Measurements from ENCODE around the gene ANGEL2. TPM values are rescaled to one million over a fixed set of nuclear protein-coding genes. Genes with fewer than 3 reads are reported as not detected.
A peak's percentile ranks its signal among the peaks of the same experiment; 100 is the strongest.
"Not testable (repeated sequence)": the region's sequence is repeated elsewhere in the genome, so short reads cannot be mapped to it uniquely, and the experiment has no call there.

The ANGEL2 gene
- total RNA-seq, 2 donors from 2014 or later = 16.9 to 21.6 TPM

GRCh38 chr1:213050745-213051126, 35.1 kb upstream of the ANGEL2 start:
- H3K4me3 ChIP-seq = peak overlapping the region; percentile 70 to 92
- H3K27ac ChIP-seq = peak overlapping the region; percentile 76 to 80
- H3K4me1 ChIP-seq = peaks cover 0 to 22% of the 10 kb centered on the region in 2 donors
- no peaks in the 10 kb centered on the region for H3K36me3 ChIP-seq
- no peak for DNase-seq (ENCODE audit: low spot score)
- no peaks in the 10 kb centered on the region for H3K27me3 ChIP-seq
- H3K9me3 ChIP-seq = no peaks in the 10 kb centered on the region
- TF ChIP-seq CTCF (IDR thresholded peaks at IDR 0.05) = no peak

DNA sequence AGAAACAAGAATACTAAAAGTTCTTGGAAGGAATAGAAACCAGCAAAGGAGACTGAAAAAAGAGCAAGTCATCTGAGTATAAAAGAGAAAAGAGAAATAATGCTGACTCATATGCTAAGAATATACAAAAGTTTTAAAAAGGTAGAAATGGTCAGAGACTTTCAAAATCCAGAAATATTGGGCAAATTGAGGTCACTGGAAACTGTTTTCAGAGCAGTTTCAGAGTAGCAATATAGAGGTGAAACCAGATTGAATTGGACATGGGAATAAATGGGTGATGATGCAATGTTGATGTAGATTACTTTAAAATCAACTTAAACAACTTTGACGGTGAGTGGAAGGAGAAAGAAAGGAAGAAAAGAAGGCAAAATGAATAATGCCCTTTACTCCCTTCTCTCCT, 33.6 kb upstream of the ANGEL2 start:
- no peak for TF ChIP-seq CTCF (IDR thresholded peaks at IDR 0.05)
- DNase-seq (ENCODE audit: low spot score) = no peak
- Histone ChIP-seq H3K27ac (no peak overlapping the region), H3K4me3 (no peak overlapping the region), H3K9me3 (no peaks in the 10 kb centered on the region), H3K4me1 (peaks cover 0 to 22% of the 10 kb centered on the region in 2 donors), H3K36me3 (no peaks in the 10 kb centered on the region), H3K27me3 (no peaks in the 10 kb centered on the region)

DNA sequence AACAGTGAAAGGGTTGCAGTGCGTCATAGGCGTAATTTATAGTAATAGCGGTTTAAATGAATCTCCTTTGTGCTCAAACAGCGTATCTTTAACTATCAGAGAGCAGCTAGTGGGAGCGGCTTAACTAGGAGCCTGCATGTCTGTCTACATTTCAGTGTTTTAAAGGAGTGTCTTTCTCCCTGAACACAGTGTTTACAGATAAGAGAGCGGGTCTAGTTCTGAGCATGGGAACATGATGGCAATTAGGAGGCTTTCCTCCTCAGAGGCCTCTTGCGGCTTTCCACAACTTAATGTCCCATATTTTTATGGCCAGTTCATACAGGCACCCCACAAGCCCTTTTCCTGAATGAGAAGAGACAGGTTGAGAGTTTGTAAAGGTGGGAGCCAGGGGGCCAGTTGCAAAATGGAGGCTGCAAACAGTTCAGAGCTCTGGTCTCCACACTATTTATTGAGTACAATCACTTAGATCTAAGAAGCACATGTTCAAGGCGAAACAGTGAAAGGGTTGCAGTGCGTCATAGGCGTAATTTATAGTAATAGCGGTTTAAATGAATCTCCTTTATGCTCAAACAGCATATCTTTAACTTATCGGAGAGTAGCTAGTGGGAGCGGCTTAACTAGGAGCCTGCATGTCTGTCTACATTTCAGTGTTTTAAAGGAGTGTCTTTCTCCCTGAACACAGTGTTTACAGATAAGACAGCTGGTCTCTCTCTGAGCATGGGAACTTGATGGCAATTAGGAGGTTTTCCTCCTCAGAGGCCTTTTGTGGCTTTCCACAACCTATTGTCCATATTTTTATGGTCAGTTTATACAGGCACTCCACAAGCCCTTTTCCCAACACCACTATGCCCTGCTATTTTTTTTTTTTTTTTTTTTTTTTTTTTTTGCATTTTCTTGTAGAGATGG, 29.9 kb upstream of the ANGEL2 start:
- not testable (repeated sequence) for H3K36me3 ChIP-seq; H3K9me3 ChIP-seq; H3K27ac ChIP-seq; H3K27me3 ChIP-seq; H3K4me1 ChIP-seq; DNase-seq (ENCODE audit: low spot score); H3K4me3 ChIP-seq

GRCh38 chr1:213041443-213041842, 25.8 kb upstream of the ANGEL2 start:
- Histone ChIP-seq H3K36me3 (no peaks in the 10 kb centered on the region), H3K4me1 (no peaks in the 10 kb centered on the region), H3K27ac (no peak overlapping the region), H3K9me3 (no peaks in the 10 kb centered on the region), H3K4me3 (no peak overlapping the region), H3K27me3 (no peaks in the 10 kb centered on the region)
- no peak for DNase-seq (ENCODE audit: low spot score)
- no peak for TF ChIP-seq CTCF (IDR thresholded peaks at IDR 0.05)

- Histone ChIP-seq H3K36me3 (no peaks in the 10 kb centered on the region), H3K9me3 (no peaks in the 10 kb centered on the region), H3K27me3 (no peaks in the 10 kb centered on the region), H3K4me1 (no peaks in the 10 kb centered on the region), H3K27ac (no peak overlapping the region), H3K4me3 (no peak overlapping the region)
- no peak for DNase-seq (ENCODE audit: low spot score)
- TF ChIP-seq CTCF (IDR thresholded peaks at IDR 0.05) = no peak
These were observed 19.9 kb upstream of the ANGEL2 start for GRCh38 chr1:213035573-213035972.

- Histone ChIP-seq H3K27me3 (no peaks in the 10 kb centered on the region), H3K9me3 (no peaks in the 10 kb centered on the region), H3K27ac (no peak overlapping the region), H3K4me1 (no peaks in the 10 kb centered on the region), H3K36me3 (no peaks in the 10 kb centered on the region), H3K4me3 (no peak overlapping the region)
- no peak for DNase-seq (ENCODE audit: low spot score)
- TF ChIP-seq CTCF (IDR thresholded peaks at IDR 0.05) = no peak
These were observed 19.0 kb upstream of the ANGEL2 start for GRCh38 chr1:213034713-213035112.
